IMR-90 (cell line): ENCODE measurements around the gene POLR3F. TPM values are rescaled to one million over a fixed set of nuclear protein-coding genes. Genes with fewer than 3 reads are reported as not detected.

Source experiments
- ATAC-seq: fragments of 200-7000 bp; cut with Tn5 transposase; 2 replicates; pipeline ENCODE4 v1.9.1; 2020; ENCODE audit warnings: low read depth, mild to moderate bottlenecking, moderate library complexity
- BruUV-seq: library from RNA; stranded (reverse); fragments of 400-500 nt; replicated peaks from 2 replicates; lab custom pipeline; 2021; lab: Mats Ljungman, UMichigan
- CTCF ChIA-PET: fragments of 300-600 bp; formaldehyde crosslinking; extraction: SDS; loops from one replicate; lab custom pipeline; 2021; ENCODE audit warnings: antibody characterized with exemption; lab: Yijun Ruan, JAX
- POLR2A ChIA-PET: fragments of 300-600 bp; sonication (Branson Sonifier 250); formaldehyde crosslinking; loops from one replicate; lab custom pipeline; 2022; ENCODE audit warnings: antibody characterized with exemption; ENCODE audit not compliant: unreplicated experiment; lab: Charles Lee
- DNase-seq: peaks from one replicate; pipeline ENCODE4 v3.0.0; 2013
- H2AFZ ChIP-seq: replicated peaks from 2 replicates; pipeline ENCODE3; 2013; ENCODE audit warnings: low read length, mild to moderate bottlenecking; ENCODE audit not compliant: poor library complexity
- H2AK5ac ChIP-seq: 2 replicates; pipeline ENCODE4 v1.6.1; 2013; ENCODE audit warnings: low read depth, low read length, inconsistent platforms
- H2AK9ac ChIP-seq: replicated peaks from 2 replicates; pipeline ENCODE3; 2013; ENCODE audit warnings: mild to moderate bottlenecking, low read depth, low read length, moderate library complexity; ENCODE audit not compliant: poor library complexity
- H2BK120ac ChIP-seq: 2 replicates; pipeline ENCODE4 v1.6.1; 2013; ENCODE audit warnings: low read depth, low read length, inconsistent platforms
- H2BK15ac ChIP-seq: 3 replicates; pipeline ENCODE4 v1.6.1; 2013; ENCODE audit warnings: low read depth, low read length, inconsistent platforms
- H2BK20ac ChIP-seq: 2 replicates; pipeline ENCODE4 v1.6.1; 2013; ENCODE audit warnings: low read depth, mild to moderate bottlenecking, inconsistent platforms, low read length, moderate library complexity
- H2BK5ac ChIP-seq: 2 replicates; pipeline ENCODE4 v1.6.1; 2013; ENCODE audit warnings: mild to moderate bottlenecking, low read depth, low read length, inconsistent platforms; ENCODE audit not compliant: poor library complexity, severe bottlenecking
- H3K14ac ChIP-seq: replicated peaks from 2 replicates; pipeline ENCODE4 v1.6.1; 2013; ENCODE audit warnings: low read depth, low read length, inconsistent platforms
- H3K18ac ChIP-seq: 2 replicates; pipeline ENCODE4 v1.6.1; 2013; ENCODE audit warnings: low read depth, low read length, control low read depth
- H3K23ac ChIP-seq: 2 replicates; pipeline ENCODE4 v1.6.1; 2013; ENCODE audit warnings: low read depth, low read length, inconsistent platforms
- H3K27ac ChIP-seq: 2 replicates; pipeline ENCODE4 v1.5.1; 2013; ENCODE audit warnings: mild to moderate bottlenecking, control low read depth, low read length; ENCODE audit not compliant: insufficient read depth
- H3K27me3 ChIP-seq: 2 replicates; pipeline ENCODE4 v1.6.1; 2013; ENCODE audit warnings: low read length; ENCODE audit not compliant: control insufficient read depth, insufficient read depth
- H3K36me3 ChIP-seq: 2 replicates; pipeline ENCODE4 v1.6.1; 2013; ENCODE audit warnings: low read length, mixed read lengths; ENCODE audit not compliant: control insufficient read depth, insufficient read depth
- H3K4ac ChIP-seq: 2 replicates; pipeline ENCODE4 v1.6.1; 2013; ENCODE audit warnings: low read depth, low read length, inconsistent platforms
- H3K4me1 ChIP-seq: 2 replicates; pipeline ENCODE4 v1.6.1; 2013; ENCODE audit warnings: low read length, mixed read lengths; ENCODE audit not compliant: control insufficient read depth, insufficient read depth
- H3K4me2 ChIP-seq: 2 replicates; pipeline ENCODE4 v1.6.1; 2013; ENCODE audit warnings: low read depth, mild to moderate bottlenecking, control low read depth, low read length, moderate library complexity
- H3K4me3 ChIP-seq: 2 replicates; pipeline ENCODE4 v1.5.1; 2013; ENCODE audit warnings: low read depth, mild to moderate bottlenecking, control low read depth, low read length, moderate library complexity; ENCODE audit not compliant: insufficient read depth
- H3K56ac ChIP-seq: 2 replicates; pipeline ENCODE4 v1.6.1; 2013; ENCODE audit warnings: low read length, inconsistent platforms; ENCODE audit not compliant: insufficient read depth; ENCODE audit errors: extremely low read depth
- H3K79me1 ChIP-seq, 2 experiments: 2 replicates each; pipeline ENCODE4 v1.6.1; 2013; ENCODE audit warnings: low read length in 2 of 2, inconsistent platforms in 1 of 2, low read depth in 1 of 2
- H3K9ac ChIP-seq: 2 replicates; pipeline ENCODE4 v1.6.1; 2013; ENCODE audit warnings: low read depth, low read length, control low read depth
- H3K9me1 ChIP-seq: 2 replicates; pipeline ENCODE4 v1.6.1; 2013; ENCODE audit warnings: low read length, inconsistent platforms; ENCODE audit not compliant: insufficient read depth
- H3K9me3 ChIP-seq: 2 replicates; pipeline ENCODE4 v1.6.1; 2013; ENCODE audit warnings: low read length; ENCODE audit not compliant: control insufficient read depth, insufficient read depth
- H4K20me1 ChIP-seq: 2 replicates; pipeline ENCODE4 v1.6.1; 2013; ENCODE audit warnings: low read length, inconsistent platforms; ENCODE audit not compliant: insufficient read depth
- H4K5ac ChIP-seq: 2 replicates; pipeline ENCODE4 v1.6.1; 2013; ENCODE audit warnings: mild to moderate bottlenecking, low read depth, low read length, control low read depth
- H4K8ac ChIP-seq, 2 experiments: 2 replicates each; pipeline ENCODE4 v1.6.1; 2013; ENCODE audit warnings: low read depth in 2 of 2, low read length in 2 of 2, control low read depth in 1 of 2, inconsistent platforms in 1 of 2
- H4K91ac ChIP-seq: 2 replicates; pipeline ENCODE4 v1.6.1; 2013; ENCODE audit warnings: low read depth, low read length, inconsistent platforms; ENCODE audit not compliant: insufficient read depth
- BHLHE40 ChIP-seq: fragments of 150-350 bp; IDR thresholded peaks from 2 replicates; pipeline ENCODE4 v1.6.1; 2016; ENCODE audit warnings: mild to moderate bottlenecking, low read depth, low read length
- CEBPB ChIP-seq: IDR thresholded peaks from 2 replicates; pipeline ENCODE4 v1.6.1; 2012; ENCODE audit warnings: low read depth, low read length, improper control_type of control experiment
- CHD1 ChIP-seq: IDR thresholded peaks from 2 replicates; pipeline ENCODE4 v1.6.1; 2012; ENCODE audit warnings: low read depth, low read length, improper control_type of control experiment
- FOS ChIP-seq: fragments of 150-350 bp; IDR thresholded peaks from 2 replicates; pipeline ENCODE4 v1.6.1; 2016; ENCODE audit warnings: low read depth, low read length
- MAFK ChIP-seq: IDR thresholded peaks from 2 replicates; pipeline ENCODE4 v1.6.1; 2012; ENCODE audit warnings: low read depth, low read length, improper control_type of control experiment
- MAZ ChIP-seq: IDR thresholded peaks from 2 replicates; pipeline ENCODE4 v1.6.1; 2012; ENCODE audit warnings: low read depth, mild to moderate bottlenecking, low read length, improper control_type of control experiment, moderate library complexity, borderline replicate concordance
- MXI1 ChIP-seq: IDR thresholded peaks from 2 replicates; pipeline ENCODE4 v1.6.1; 2012; ENCODE audit warnings: low read depth, mild to moderate bottlenecking, low read length, moderate library complexity, borderline replicate concordance
- NFE2L2 ChIP-seq: fragments of 150-350 bp; IDR thresholded peaks from 2 replicates; pipeline ENCODE4 v1.6.1; 2016; ENCODE audit warnings: low read depth, mild to moderate bottlenecking, low read length
- POLR2A ChIP-seq: IDR thresholded peaks from 2 replicates; pipeline ENCODE4 v1.6.1; 2012; ENCODE audit warnings: mild to moderate bottlenecking, low read depth, low read length
- RAD21 ChIP-seq: IDR thresholded peaks from 2 replicates; pipeline ENCODE4 v1.6.1; 2012; ENCODE audit warnings: low read length, improper control_type of control experiment
- RCOR1 ChIP-seq: IDR thresholded peaks from 2 replicates; pipeline ENCODE4 v1.6.1; 2012; ENCODE audit warnings: mild to moderate bottlenecking, low read length, improper control_type of control experiment; ENCODE audit not compliant: insufficient replicate concordance
- RFX5 ChIP-seq: IDR thresholded peaks from 2 replicates; pipeline ENCODE4 v1.8.0; 2012; ENCODE audit warnings: low read depth, mild to moderate bottlenecking, low read length, moderate library complexity
- SMC3 ChIP-seq: fragments of 150-350 bp; IDR thresholded peaks from 2 replicates; pipeline ENCODE4 v1.6.1; 2016; ENCODE audit warnings: low read depth, mild to moderate bottlenecking, antibody characterized with exemption, low read length, moderate library complexity
- WGBS, 2 experiments: methylation state at CpG; one replicate each; pipeline versions ENCODE4 v1.1.5 to v1.1.7; 2013; ENCODE audit warnings: missing lambda C conversion rate in 2 of 2; ENCODE audit not compliant: insufficient read length in 1 of 2; ENCODE audit errors: extremely low coverage in 2 of 2; 5-methylcytosine and 5-hydroxymethylcytosine counted together
- dilution Hi-C: fragments of 300-500 bp; cut with HindIII; formaldehyde crosslinking; loops from one replicate; pipeline ENCODE4 v1.14.3; 2018; ENCODE audit warnings: low sequenced_read_pairs; ENCODE audit not compliant: unreplicated experiment
- in situ Hi-C: fragments of 300-500 bp; cut with MboI; formaldehyde crosslinking; loops from 3 replicates; pipeline ENCODE4 v1.14.3; 2019; ENCODE audit warnings: low sequenced_read_pairs, inconsistent platforms, mixed read lengths
- intact Hi-C: fragments of 100-400 bp; cut with micrococcal nuclease; formaldehyde crosslinking; loops from 2 replicates; pipeline ENCODE4 v1.10.0; 2022
- polyA plus RNA-seq, 3 experiments: library from polyadenylated mRNA; depleted of rRNA; stranded (reverse); fragments of >200 nt; gene quantifications; 2 replicates each; pipeline ENCODE4 v1.2.3, GENCODE V29; 2012; ENCODE audit warnings: low replicate concordance in 1 of 3
- total RNA-seq: library from RNA; depleted of rRNA; stranded (reverse); fragments of >200 nt; gene quantifications from 2 replicates; pipeline ENCODE4 v1.2.3, GENCODE V29; 2012
- TF ChIP-seq, protein P1 (sequence below): conservative IDR thresholded peaks from 2 replicates; pipeline ENCODE4 v1.5.1; 2012; ENCODE audit warnings: mild to moderate bottlenecking, low read depth, low read length, improper control_type of control experiment
- TF ChIP-seq, protein P2 (sequence below): fragments of 150-350 bp; IDR thresholded peaks from 2 replicates; pipeline ENCODE4 v1.6.1; 2017; ENCODE audit warnings: mild to moderate bottlenecking, antibody characterized with exemption, low read length, low read depth
- TF ChIP-seq, protein P3 (sequence below): fragments of 150-350 bp; IDR thresholded peaks from 2 replicates; pipeline ENCODE4 v1.6.1; 2016; ENCODE audit warnings: low read depth, mild to moderate bottlenecking, low read length, moderate library complexity, borderline replicate concordance

Gene POLR3F
- total and polyA plus RNA-seq, 2 of the 4 experiments (the other 2 are of a cell fraction): 5.7 to 7.2 TPM

GRCh38 chr20:18430172-18430826, 36.9 kb upstream of the POLR3F start:
- H3K9me3 ChIP-seq: no peaks in the 10 kb centered on the region
- no peak overlapping the region for H4K5ac ChIP-seq
- no peak overlapping the region for H3K18ac ChIP-seq
- H3K27me3 ChIP-seq: no peaks in the 10 kb centered on the region
- in situ Hi-C loops: no loop called here
- no peak overlapping the region for H3K56ac ChIP-seq
- H3K9ac ChIP-seq: no peak overlapping the region
- BruUV-seq: no TSS peak
- POLR2A ChIA-PET: no interaction called here
- no peaks in the 10 kb centered on the region for H3K36me3 ChIP-seq
- H3K27ac ChIP-seq: no peak overlapping the region
- H2AFZ ChIP-seq: no peak overlapping the region
- dilution Hi-C loops: no loop called here
- no peak overlapping the region for H2AK9ac ChIP-seq
- no peak overlapping the region for H2BK20ac ChIP-seq
- CTCF ChIA-PET: no interaction called here
- ATAC-seq (no peak), DNase-seq (no peak)
- no peak overlapping the region for H3K4me3 ChIP-seq
- no CpG with 5 or more reads among the region's 9 CpGs for WGBS, 2 experiments
- no peak overlapping the region for H3K4ac ChIP-seq
- H2BK120ac ChIP-seq: no peak overlapping the region
- TF ChIP-seq CEBPB (no peak), NFE2L2 (no peak), RAD21 (no peak), FOS (no peak), SMC3 (no peak), BHLHE40 (no peak), CHD1 (no peak), MAFK (no peak), RCOR1 (no peak), MXI1 (no peak), RFX5 (no peak), MAZ (no peak), POLR2A (no peak)
- TF ChIP-seq, protein P1, sequence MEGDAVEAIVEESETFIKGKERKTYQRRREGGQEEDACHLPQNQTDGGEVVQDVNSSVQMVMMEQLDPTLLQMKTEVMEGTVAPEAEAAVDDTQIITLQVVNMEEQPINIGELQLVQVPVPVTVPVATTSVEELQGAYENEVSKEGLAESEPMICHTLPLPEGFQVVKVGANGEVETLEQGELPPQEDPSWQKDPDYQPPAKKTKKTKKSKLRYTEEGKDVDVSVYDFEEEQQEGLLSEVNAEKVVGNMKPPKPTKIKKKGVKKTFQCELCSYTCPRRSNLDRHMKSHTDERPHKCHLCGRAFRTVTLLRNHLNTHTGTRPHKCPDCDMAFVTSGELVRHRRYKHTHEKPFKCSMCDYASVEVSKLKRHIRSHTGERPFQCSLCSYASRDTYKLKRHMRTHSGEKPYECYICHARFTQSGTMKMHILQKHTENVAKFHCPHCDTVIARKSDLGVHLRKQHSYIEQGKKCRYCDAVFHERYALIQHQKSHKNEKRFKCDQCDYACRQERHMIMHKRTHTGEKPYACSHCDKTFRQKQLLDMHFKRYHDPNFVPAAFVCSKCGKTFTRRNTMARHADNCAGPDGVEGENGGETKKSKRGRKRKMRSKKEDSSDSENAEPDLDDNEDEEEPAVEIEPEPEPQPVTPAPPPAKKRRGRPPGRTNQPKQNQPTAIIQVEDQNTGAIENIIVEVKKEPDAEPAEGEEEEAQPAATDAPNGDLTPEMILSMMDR: no peak
- TF ChIP-seq, protein P2, sequence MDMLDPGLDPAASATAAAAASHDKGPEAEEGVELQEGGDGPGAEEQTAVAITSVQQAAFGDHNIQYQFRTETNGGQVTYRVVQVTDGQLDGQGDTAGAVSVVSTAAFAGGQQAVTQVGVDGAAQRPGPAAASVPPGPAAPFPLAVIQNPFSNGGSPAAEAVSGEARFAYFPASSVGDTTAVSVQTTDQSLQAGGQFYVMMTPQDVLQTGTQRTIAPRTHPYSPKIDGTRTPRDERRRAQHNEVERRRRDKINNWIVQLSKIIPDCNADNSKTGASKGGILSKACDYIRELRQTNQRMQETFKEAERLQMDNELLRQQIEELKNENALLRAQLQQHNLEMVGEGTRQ: no peak
- TF ChIP-seq, protein P3, sequence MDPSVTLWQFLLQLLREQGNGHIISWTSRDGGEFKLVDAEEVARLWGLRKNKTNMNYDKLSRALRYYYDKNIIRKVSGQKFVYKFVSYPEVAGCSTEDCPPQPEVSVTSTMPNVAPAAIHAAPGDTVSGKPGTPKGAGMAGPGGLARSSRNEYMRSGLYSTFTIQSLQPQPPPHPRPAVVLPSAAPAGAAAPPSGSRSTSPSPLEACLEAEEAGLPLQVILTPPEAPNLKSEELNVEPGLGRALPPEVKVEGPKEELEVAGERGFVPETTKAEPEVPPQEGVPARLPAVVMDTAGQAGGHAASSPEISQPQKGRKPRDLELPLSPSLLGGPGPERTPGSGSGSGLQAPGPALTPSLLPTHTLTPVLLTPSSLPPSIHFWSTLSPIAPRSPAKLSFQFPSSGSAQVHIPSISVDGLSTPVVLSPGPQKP: no peak
- H3K79me1 ChIP-seq: no peaks in the 10 kb centered on the region
- H3K14ac ChIP-seq: no peak overlapping the region
- no peak overlapping the region for H3K4me2 ChIP-seq
- intact Hi-C loops: no loop called here
- no peak overlapping the region for H4K91ac ChIP-seq
- H2BK5ac ChIP-seq: no peak overlapping the region
- no peaks in the 10 kb centered on the region for H4K20me1 ChIP-seq
- H3K9me1 ChIP-seq: no peaks in the 10 kb centered on the region
- no peak overlapping the region for H2AK5ac ChIP-seq
- no peak overlapping the region for H3K23ac ChIP-seq
- H4K8ac ChIP-seq: no peak overlapping the region
- no peak overlapping the region for H2BK15ac ChIP-seq
- H3K4me1 ChIP-seq: no peaks in the 10 kb centered on the region
